IPS-18c (cell line): ENCODE results near the gene DNAJC7.
"Not testable (repeated sequence)": the region's sequence is repeated elsewhere in the genome, so short reads cannot be mapped to it uniquely, and the experiment has no call there.

ENCODE experiments used
- H3K4me3 ChIP-seq: 2 replicates; pipeline ENCODE4 v1.7.0; 2013; ENCODE audit warnings: low read depth, mild to moderate bottlenecking, low read length, moderate library complexity; ENCODE audit not compliant: insufficient read depth
- H3K9me3 ChIP-seq: one replicate; pipeline ENCODE4 v1.6.1; 2013; ENCODE audit warnings: mild to moderate bottlenecking, low read length, moderate library complexity; ENCODE audit not compliant: control insufficient read depth, insufficient read depth

DNAJC7 gene

GRCh38 chr17:41957031-41957868 lies 60.0 kb downstream of the DNAJC7 start:
- H3K4me3 ChIP-seq: no peak overlapping the region
- no peaks in the 10 kb centered on the region for H3K9me3 ChIP-seq

- H3K4me3 ChIP-seq: no peak overlapping the region
- no peaks in the 10 kb centered on the region for H3K9me3 ChIP-seq
Measured at GRCh38 chr17:41956522-41956921, 60.7 kb downstream of the DNAJC7 start.

GRCh38 chr17:41948762-41949460 lies 68.3 kb downstream of the DNAJC7 start:
- Histone ChIP-seq H3K9me3 (no peaks in the 10 kb centered on the region), H3K4me3 (no peak overlapping the region)

DNA sequence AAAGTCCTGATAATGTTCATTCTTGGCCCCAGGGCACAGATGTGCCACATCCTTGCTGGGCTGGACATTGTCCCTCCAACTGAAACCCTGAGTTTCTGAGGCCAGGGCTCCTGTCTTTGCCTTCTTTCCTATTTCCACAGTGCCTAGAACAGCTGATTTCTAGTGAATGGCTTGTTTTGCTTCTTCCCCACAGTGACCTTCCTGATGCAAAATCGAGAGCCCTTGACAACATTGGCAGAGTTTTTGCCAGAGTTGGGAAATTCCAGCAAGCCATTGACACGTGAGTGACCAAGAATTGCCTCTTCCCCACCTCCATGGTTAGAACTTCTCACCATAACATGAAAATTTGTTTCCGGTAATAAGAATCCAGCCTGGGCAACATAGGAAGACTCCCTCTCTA lies 72.3 kb downstream of the DNAJC7 start:
- no peak overlapping the region for H3K4me3 ChIP-seq

GRCh38 chr17:41943492-41943891 lies 73.7 kb downstream of the DNAJC7 start:
- no peaks in the 10 kb centered on the region for H3K9me3 ChIP-seq
- no peak overlapping the region for H3K4me3 ChIP-seq

More for the DNA sequence above, 72.3 kb downstream of the DNAJC7 start:
- H3K9me3 ChIP-seq: no peaks in the 10 kb centered on the region

GRCh38 chr17:41942626-41943373 lies 74.4 kb downstream of the DNAJC7 start:
- no peak overlapping the region for H3K4me3 ChIP-seq
- H3K9me3 ChIP-seq: no peaks in the 10 kb centered on the region

DNA sequence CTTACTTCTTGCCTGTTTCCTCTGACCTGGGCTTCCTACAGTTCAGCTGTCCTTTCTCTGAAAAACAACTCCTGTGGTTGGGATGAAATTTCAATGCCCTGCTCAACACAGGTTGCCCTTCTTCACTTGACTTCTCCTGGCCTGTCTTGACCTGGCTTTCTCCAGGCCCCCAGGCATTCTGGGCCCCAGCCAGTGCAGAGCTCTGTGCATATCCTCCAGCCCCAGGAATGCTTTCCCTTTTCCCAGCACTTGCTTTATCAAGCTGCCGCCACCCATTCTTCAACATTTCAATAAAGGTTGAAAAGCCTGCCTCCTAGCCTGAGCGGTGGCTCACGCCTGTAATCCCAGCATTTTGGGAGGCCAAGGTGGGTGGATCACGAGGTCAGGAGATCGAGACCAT lies 76.1 kb downstream of the DNAJC7 start:
- Histone ChIP-seq H3K4me3 (no peak overlapping the region), H3K9me3 (no peaks in the 10 kb centered on the region)

GRCh38 chr17:41939693-41940090 lies 77.5 kb downstream of the DNAJC7 start:
- no peaks in the 10 kb centered on the region for H3K9me3 ChIP-seq
- no peak overlapping the region for H3K4me3 ChIP-seq

- no peak overlapping the region for H3K4me3 ChIP-seq
- no peaks in the 10 kb centered on the region for H3K9me3 ChIP-seq
Measured at GRCh38 chr17:41939044-41939692, 78.1 kb downstream of the DNAJC7 start.

GRCh38 chr17:41937970-41938954 lies 79.0 kb downstream of the DNAJC7 start:
- no peak overlapping the region for H3K4me3 ChIP-seq
- no peaks in the 10 kb centered on the region for H3K9me3 ChIP-seq

DNA sequence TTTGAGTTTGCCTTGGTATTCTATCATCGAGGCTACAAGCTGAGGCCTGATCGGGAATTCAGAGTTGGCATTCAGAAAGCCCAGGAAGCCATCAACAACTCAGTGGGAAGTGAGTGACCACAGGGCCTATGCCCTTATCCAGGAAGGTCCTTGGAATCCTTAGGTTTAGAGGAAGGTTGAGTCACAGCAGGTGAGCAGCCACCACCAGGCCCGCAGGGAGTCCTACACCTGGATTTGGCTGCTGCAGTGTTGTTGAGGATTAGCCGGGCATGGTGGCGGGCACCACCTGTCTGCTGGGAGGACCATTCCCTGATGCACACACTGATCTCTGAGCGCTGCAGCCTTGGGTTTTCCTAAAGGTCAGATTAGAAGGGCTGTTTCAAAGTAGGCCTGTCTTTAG lies 81.6 kb downstream of the DNAJC7 start:
- no peaks in the 10 kb centered on the region for H3K9me3 ChIP-seq
- H3K4me3 ChIP-seq: no peak overlapping the region

DNA sequence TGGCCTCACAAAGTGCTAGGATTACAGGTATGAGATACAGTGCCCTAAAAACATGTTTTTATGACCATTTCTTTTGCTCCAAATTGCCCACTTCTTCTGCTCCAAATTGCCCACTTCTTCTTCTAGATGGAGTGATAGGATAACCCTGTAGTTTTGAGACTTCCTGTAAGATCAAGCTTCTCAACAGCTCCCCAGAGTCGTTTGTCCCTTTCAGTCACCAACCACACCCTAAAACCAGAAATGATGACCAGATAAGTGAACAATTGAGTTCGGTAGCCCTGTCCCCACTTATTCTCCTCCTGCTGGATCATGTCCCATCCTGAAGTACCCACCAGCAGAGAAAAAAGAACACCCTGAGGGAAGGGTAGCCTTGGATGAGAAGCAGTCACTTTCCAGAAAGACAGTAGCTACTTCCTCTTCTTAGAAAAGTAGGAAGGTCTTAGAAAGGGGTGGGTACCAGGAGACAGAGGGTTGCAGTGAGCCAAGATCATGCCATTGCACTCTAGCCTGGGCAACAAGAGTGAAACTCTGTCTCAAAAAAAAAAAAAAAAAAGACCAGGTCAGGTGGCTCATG lies 84.3 kb downstream of the DNAJC7 start:
- H3K4me3 ChIP-seq: no peak overlapping the region

GRCh38 chr17:41931715-41932114 lies 85.5 kb downstream of the DNAJC7 start:
- not testable (repeated sequence) for H3K4me3 ChIP-seq, H3K9me3 ChIP-seq

More for the DNA sequence above, 84.3 kb downstream of the DNAJC7 start:
- no peaks in the 10 kb centered on the region for H3K9me3 ChIP-seq

- H3K4me3 ChIP-seq: peak overlapping the region; percentile 67
Measured at GRCh38 chr17:41930833-41931156, 86.4 kb downstream of the DNAJC7 start.

GRCh38 chr17:41930009-41930832 lies 87.0 kb downstream of the DNAJC7 start, which contains the start of gene ODAD4:
Gene ODAD4 (plus strand): TSS chr17:41930617. CDS start chr17:41930724, 107 bp downstream.
- Histone ChIP-seq H3K4me3 (peak within 1 kb of the TSS; percentile 67), H3K9me3 (no peaks in the 10 kb centered on the region)

More at GRCh38 chr17:41930833-41931156, 86.4 kb downstream of the DNAJC7 start:
- not testable (repeated sequence) for H3K9me3 ChIP-seq
